Left ventricle myocardium inferior (tissue), 1 donor: ENCODE results near the gene PDX1. TPM values are rescaled to one million over a fixed set of nuclear protein-coding genes. Genes with fewer than 3 reads are reported as not detected.

ENCODE experiments used
- DNase-seq: peaks from one replicate; pipeline ENCODE4 v3.0.0-alpha.2; 2020
- H3K27ac ChIP-seq: fragments of 200-600 bp; replicated peaks from 2 replicates; pipeline ENCODE4 v1.8.0; 2021
- H3K27me3 ChIP-seq: fragments of 200-600 bp; 2 replicates; pipeline ENCODE4 v1.8.0; 2021; ENCODE audit warnings: low read depth
- H3K36me3 ChIP-seq: fragments of 200-600 bp; 2 replicates; pipeline ENCODE4 v1.8.0; 2021
- H3K4me1 ChIP-seq: fragments of 200-600 bp; 2 replicates; pipeline ENCODE4 v1.8.0; 2021
- H3K4me3 ChIP-seq: fragments of 200-600 bp; 2 replicates; pipeline ENCODE4 v1.8.0; 2021; ENCODE audit warnings: mild to moderate bottlenecking, moderate library complexity
- H3K9me3 ChIP-seq: fragments of 200-600 bp; replicated peaks from 2 replicates; pipeline ENCODE4 v1.8.0; 2021
- CTCF ChIP-seq: fragments of 200-600 bp; IDR thresholded peaks from 2 replicates; pipeline ENCODE4 v1.8.0; 2021; ENCODE audit warnings: antibody characterized with exemption, mild to moderate bottlenecking, borderline replicate concordance
- intact Hi-C: fragments of 100-400 bp; cut with micrococcal nuclease; formaldehyde crosslinking; loops from one replicate; pipeline ENCODE4 v1.11.0; 2022
- total RNA-seq: library from RNA; stranded (reverse); fragmentation: NEBNext Ultra II Directional; extraction: Animal tissue kit (Norgen Biotek cat#: 25700); gene quantifications from one replicate; pipeline ENCODE4 v1.2.1, GENCODE V29; 2021
- donor health status: DM: no; HTN: yes; CAD: no; lungs with severe emphysema.

PDX1 gene
- total RNA-seq, 1 donor from 2014 or later, result not detected

GRCh38 chr13:27923794-27924528 is 4.2 kb downstream of the PDX1 start:
- intact Hi-C loops, result no loop called here
- H3K9me3 ChIP-seq, result no peaks in the 10 kb centered on the region
- no peak for TF ChIP-seq CTCF
- no peak overlapping the region for H3K4me3 ChIP-seq
- DNase-seq, result no peak
- H3K27me3 ChIP-seq, result peaks cover 100% of the 10 kb centered on the region
- no peaks in the 10 kb centered on the region for H3K36me3 ChIP-seq
- H3K27ac ChIP-seq, result no peak overlapping the region
- H3K4me1 ChIP-seq, result peaks cover 35% of the 10 kb centered on the region

- intact Hi-C loops, result no loop called here
- Histone ChIP-seq H3K4me3 (no peak overlapping the region), H3K36me3 (no peaks in the 10 kb centered on the region), H3K27me3 (peaks cover 100% of the 10 kb centered on the region), H3K4me1 (peaks cover 29% of the 10 kb centered on the region), H3K9me3 (no peaks in the 10 kb centered on the region), H3K27ac (no peak overlapping the region)
- DNase-seq, result no peak
- no peak for TF ChIP-seq CTCF
These were observed 4.8 kb downstream of the PDX1 start for GRCh38 chr13:27924529-27925141.

- intact Hi-C loops, result no loop called here
- Histone ChIP-seq H3K27ac (no peak overlapping the region), H3K27me3 (peaks cover 100% of the 10 kb centered on the region), H3K36me3 (no peaks in the 10 kb centered on the region), H3K4me1 (peaks cover 21% of the 10 kb centered on the region), H3K9me3 (no peaks in the 10 kb centered on the region), H3K4me3 (no peak overlapping the region)
- TF ChIP-seq CTCF, result no peak
- DNase-seq, result no peak
These were observed 5.6 kb downstream of the PDX1 start for GRCh38 chr13:27925220-27925991.

GRCh38 chr13:27926644-27927434 is 7.0 kb downstream of the PDX1 start:
- peaks cover 6% of the 10 kb centered on the region for H3K4me1 ChIP-seq
- DNase-seq, result no peak
- H3K27me3 ChIP-seq, result peaks cover 100% of the 10 kb centered on the region
- no peaks in the 10 kb centered on the region for H3K9me3 ChIP-seq
- H3K27ac ChIP-seq, result no peak overlapping the region
- H3K4me3 ChIP-seq, result no peak overlapping the region
- TF ChIP-seq CTCF, result no peak
- H3K36me3 ChIP-seq, result no peaks in the 10 kb centered on the region
- intact Hi-C loops, result no loop called here
